WTC11 (cell line): ENCODE results near the gene MIR17HG. TPM values are rescaled to one million over a fixed set of nuclear protein-coding genes. Genes with fewer than 3 reads are reported as not detected.

Experiments used
- ATAC-seq: fragments of 200-7000 bp; cut with Tn5 transposase; 2 replicates; pipeline ENCODE4 v1.10.0; 2021; ENCODE audit warnings: mild to moderate bottlenecking, moderate library complexity
- CTCF ChIA-PET: fragments of 300-600 bp; sonication (Branson Sonifier 250); formaldehyde crosslinking; loops from one replicate; lab custom pipeline; 2021; ENCODE audit warnings: antibody characterized with exemption; lab: Charles Lee
- POLR2A ChIA-PET: fragments of 350-600 bp; sonication (Branson Sonifier 250); formaldehyde crosslinking; loops from one replicate; lab custom pipeline; 2021; ENCODE audit warnings: antibody characterized with exemption; lab: Charles Lee
- DNase-seq: peaks from one replicate; pipeline ENCODE4 v3.0.0; 2021; ENCODE audit warnings: low spot score
- H3K27ac Mint-ChIP-seq: 2 replicates; pipeline ENCODE4 v1.8.0; 2021; ENCODE audit warnings: mixed read lengths
- H3K27me3 Mint-ChIP-seq: 2 replicates; pipeline ENCODE4 v1.8.0; 2021; ENCODE audit warnings: low read depth, mild to moderate bottlenecking, moderate library complexity, mixed read lengths
- H3K36me3 Mint-ChIP-seq: 2 replicates; pipeline ENCODE4 v1.8.0; 2021; ENCODE audit warnings: mixed read lengths
- H3K4me1 Mint-ChIP-seq: 2 replicates; pipeline ENCODE4 v1.8.0; 2022; ENCODE audit warnings: mixed read lengths
- H3K4me3 Mint-ChIP-seq: 2 replicates; pipeline ENCODE4 v1.8.0; 2021; ENCODE audit warnings: mild to moderate bottlenecking, moderate library complexity, mixed read lengths
- H3K9me3 Mint-ChIP-seq: 2 replicates; pipeline ENCODE4 v1.8.0; 2021; ENCODE audit warnings: mixed read lengths
- CREM ChIP-seq: sonication (generic); formaldehyde crosslinking; IDR thresholded peaks from 2 replicates; pipeline ENCODE4 v1.8.1; 2022; ENCODE audit warnings: mild to moderate bottlenecking, missing genetic modification reagents, moderate library complexity
- MYBL2 ChIP-seq: sonication (generic); formaldehyde crosslinking; IDR thresholded peaks from 2 replicates; pipeline ENCODE4 v1.8.1; 2023; ENCODE audit warnings: mild to moderate bottlenecking, moderate library complexity, missing genetic modification reagents
- NFATC4 ChIP-seq: fragments of 250-450 bp; sonication (Bioruptor Pico); IDR thresholded peaks from 2 replicates; pipeline ENCODE4 v1.9.0; 2021; ENCODE audit warnings: mild to moderate bottlenecking
- PRRX2 ChIP-seq: fragments of 250-450 bp; sonication (Bioruptor Pico); IDR thresholded peaks from 2 replicates; pipeline ENCODE4 v1.8.0; 2021; ENCODE audit warnings: mild to moderate bottlenecking
- TEAD4 ChIP-seq: sonication (generic); formaldehyde crosslinking; IDR thresholded peaks from 2 replicates; pipeline ENCODE4 v1.8.0; 2022; ENCODE audit warnings: mild to moderate bottlenecking, missing genetic modification reagents
- ZBTB21 ChIP-seq: sonication (generic); formaldehyde crosslinking; IDR thresholded peaks from 2 replicates; pipeline ENCODE4 v1.8.1; 2023; ENCODE audit warnings: mild to moderate bottlenecking, missing genetic modification reagents, borderline replicate concordance
- ZNF671 ChIP-seq: fragments of 250-450 bp; sonication (Bioruptor Pico); IDR thresholded peaks from 2 replicates; pipeline ENCODE4 v1.8.0; 2021; ENCODE audit warnings: mild to moderate bottlenecking
- total RNA-seq: library from RNA; stranded (reverse); gene quantifications from 3 replicates; pipeline ENCODE4 v1.2.3, GENCODE V29; 2021
- TF ChIP-seq, protein P1 (sequence below): sonication (generic); formaldehyde crosslinking; IDR thresholded peaks from 2 replicates; pipeline ENCODE4 v1.8.1; 2023; ENCODE audit warnings: mild to moderate bottlenecking, moderate library complexity, missing genetic modification reagents
- TF ChIP-seq, protein P2 (sequence below): fragments of 250-450 bp; sonication (Bioruptor Pico); IDR thresholded peaks from 2 replicates; pipeline ENCODE4 v1.9.0; 2021; ENCODE audit warnings: mild to moderate bottlenecking
- TF ChIP-seq, protein P3 (sequence below): sonication (generic); formaldehyde crosslinking; IDR thresholded peaks from 2 replicates; pipeline ENCODE4 v1.8.1; 2022; ENCODE audit warnings: low read depth, mild to moderate bottlenecking, moderate library complexity, missing genetic modification reagents, borderline replicate concordance
- TF ChIP-seq, protein P4 (sequence below): fragments of 250-450 bp; sonication (Bioruptor Pico); conservative IDR thresholded peaks from 2 replicates; pipeline ENCODE4 v1.9.0; 2021; ENCODE audit warnings: mild to moderate bottlenecking

MIR17HG gene
- total RNA-seq, 1 experiment from 2014 or later = 37.1 TPM

DNA sequence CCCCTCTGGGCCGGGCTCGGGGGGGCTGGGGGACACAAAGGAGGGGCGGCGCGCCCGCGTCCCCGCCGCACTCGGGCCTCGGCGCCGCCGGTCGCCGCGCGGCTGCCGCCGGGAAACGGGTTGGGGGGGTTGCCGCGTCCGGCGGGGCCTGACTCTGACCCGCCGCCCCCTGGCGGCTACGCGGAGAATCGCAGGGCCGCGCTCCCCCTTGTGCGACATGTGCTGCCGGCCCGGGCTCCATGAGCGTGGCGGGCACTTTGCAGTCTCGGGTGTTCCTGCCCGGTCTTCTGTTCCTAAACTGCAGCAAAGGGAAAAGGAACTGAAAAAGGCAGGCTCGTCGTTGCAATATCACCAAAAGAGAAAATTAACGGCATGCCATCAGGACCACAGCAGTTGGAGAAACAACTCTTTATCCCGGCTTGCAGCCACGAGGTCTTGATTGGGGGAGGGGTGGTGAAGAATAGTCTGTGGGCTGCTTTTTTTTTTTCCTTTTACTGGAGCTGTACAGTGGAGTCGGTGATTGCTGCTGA, 1.5 kb downstream of the MIR17HG start (continued):
- TF ChIP-seq, protein P1, sequence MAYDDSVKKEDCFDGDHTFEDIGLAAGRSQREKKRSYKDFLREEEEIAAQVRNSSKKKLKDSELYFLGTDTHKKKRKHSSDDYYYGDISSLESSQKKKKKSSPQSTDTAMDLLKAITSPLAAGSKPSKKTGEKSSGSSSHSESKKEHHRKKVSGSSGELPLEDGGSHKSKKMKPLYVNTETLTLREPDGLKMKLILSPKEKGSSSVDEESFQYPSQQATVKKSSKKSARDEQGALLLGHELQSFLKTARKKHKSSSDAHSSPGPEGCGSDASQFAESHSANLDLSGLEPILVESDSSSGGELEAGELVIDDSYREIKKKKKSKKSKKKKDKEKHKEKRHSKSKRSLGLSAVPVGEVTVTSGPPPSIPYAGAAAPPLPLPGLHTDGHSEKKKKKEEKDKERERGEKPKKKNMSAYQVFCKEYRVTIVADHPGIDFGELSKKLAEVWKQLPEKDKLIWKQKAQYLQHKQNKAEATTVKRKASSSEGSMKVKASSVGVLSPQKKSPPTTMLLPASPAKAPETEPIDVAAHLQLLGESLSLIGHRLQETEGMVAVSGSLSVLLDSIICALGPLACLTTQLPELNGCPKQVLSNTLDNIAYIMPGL (CRISPR knock-in tag) = peak; percentile 40; the same call in 1 of the 2 replicates
- TF ChIP-seq, protein P2, sequence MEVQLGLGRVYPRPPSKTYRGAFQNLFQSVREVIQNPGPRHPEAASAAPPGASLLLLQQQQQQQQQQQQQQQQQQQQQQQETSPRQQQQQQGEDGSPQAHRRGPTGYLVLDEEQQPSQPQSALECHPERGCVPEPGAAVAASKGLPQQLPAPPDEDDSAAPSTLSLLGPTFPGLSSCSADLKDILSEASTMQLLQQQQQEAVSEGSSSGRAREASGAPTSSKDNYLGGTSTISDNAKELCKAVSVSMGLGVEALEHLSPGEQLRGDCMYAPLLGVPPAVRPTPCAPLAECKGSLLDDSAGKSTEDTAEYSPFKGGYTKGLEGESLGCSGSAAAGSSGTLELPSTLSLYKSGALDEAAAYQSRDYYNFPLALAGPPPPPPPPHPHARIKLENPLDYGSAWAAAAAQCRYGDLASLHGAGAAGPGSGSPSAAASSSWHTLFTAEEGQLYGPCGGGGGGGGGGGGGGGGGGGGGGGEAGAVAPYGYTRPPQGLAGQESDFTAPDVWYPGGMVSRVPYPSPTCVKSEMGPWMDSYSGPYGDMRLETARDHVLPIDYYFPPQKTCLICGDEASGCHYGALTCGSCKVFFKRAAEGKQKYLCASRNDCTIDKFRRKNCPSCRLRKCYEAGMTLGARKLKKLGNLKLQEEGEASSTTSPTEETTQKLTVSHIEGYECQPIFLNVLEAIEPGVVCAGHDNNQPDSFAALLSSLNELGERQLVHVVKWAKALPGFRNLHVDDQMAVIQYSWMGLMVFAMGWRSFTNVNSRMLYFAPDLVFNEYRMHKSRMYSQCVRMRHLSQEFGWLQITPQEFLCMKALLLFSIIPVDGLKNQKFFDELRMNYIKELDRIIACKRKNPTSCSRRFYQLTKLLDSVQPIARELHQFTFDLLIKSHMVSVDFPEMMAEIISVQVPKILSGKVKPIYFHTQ = peak; percentile 52; the same call in 1 of the 2 replicates
- TF ChIP-seq, protein P3, sequence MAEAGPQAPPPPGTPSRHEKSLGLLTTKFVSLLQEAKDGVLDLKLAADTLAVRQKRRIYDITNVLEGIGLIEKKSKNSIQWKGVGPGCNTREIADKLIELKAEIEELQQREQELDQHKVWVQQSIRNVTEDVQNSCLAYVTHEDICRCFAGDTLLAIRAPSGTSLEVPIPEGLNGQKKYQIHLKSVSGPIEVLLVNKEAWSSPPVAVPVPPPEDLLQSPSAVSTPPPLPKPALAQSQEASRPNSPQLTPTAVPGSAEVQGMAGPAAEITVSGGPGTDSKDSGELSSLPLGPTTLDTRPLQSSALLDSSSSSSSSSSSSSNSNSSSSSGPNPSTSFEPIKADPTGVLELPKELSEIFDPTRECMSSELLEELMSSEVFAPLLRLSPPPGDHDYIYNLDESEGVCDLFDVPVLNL (CRISPR knock-in tag) = no peak
- 0 out of 2 replicates have a peak, but pooled peaks have one; percentile 47 for TF ChIP-seq CREM (CRISPR knock-in tag)
- TF ChIP-seq NFATC4 (CRISPR knock-in tag) = 0 out of 2 replicates have a peak, but pooled peaks have one; percentile 18
- 0 out of 2 replicates have a peak, but pooled peaks have one; percentile 53 for TF ChIP-seq MYBL2 (CRISPR knock-in tag)
- TF ChIP-seq TEAD4 (CRISPR knock-in tag) = no peak
- 0 out of 2 replicates have a peak, but pooled peaks have one; percentile 56 for TF ChIP-seq PRRX2

DNA sequence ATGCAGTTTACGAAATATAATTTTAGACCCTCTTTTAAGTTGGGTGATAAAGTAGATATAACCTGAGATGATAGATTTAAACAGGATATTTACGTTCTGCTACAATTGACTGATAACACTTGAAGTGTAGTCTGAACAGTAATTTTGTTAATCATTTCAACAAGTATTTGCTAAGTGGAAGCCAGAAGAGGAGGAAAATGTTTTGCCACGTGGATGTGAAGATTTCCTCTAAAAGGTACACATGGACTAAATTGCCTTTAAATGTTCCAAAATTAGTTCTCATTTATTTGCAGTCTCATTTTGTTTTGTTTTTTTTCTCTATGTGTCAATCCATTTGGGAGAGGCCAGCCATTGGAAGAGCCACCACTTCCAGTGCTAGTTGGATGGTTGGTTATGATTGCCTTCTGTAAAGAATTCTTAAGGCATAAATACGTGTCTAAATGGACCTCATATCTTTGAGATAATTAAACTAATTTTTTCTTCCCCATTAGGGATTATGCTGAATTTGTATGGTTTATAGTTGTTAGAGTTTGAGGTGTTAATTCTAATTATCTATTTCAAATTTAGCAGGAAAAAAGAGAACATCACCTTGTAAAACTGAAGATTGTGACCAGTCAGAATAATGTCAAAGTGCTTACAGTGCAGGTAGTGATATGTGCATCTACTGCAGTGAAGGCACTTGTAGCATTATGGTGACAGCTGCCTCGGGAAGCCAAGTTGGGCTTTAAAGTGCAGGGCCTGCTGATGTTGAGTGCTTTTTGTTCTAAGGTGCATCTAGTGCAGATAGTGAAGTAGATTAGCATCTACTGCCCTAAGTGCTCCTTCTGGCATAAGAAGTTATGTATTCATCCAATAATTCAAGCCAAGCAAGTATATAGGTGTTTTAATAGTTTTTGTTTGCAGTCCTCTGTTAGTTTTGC, 2.8 kb downstream of the MIR17HG start:
- Mint-ChIP-seq H3K4me3 (peak overlapping the region; percentile 87), H3K9me3 (no peaks in the 10 kb centered on the region), H3K36me3 (peaks cover 64% of the 10 kb centered on the region), H3K4me1 (peaks cover 56% of the 10 kb centered on the region), H3K27me3 (no peaks in the 10 kb centered on the region), H3K27ac (peak overlapping the region; percentile 85)
- CTCF ChIA-PET = no interaction called here
- TF ChIP-seq, protein P4, sequence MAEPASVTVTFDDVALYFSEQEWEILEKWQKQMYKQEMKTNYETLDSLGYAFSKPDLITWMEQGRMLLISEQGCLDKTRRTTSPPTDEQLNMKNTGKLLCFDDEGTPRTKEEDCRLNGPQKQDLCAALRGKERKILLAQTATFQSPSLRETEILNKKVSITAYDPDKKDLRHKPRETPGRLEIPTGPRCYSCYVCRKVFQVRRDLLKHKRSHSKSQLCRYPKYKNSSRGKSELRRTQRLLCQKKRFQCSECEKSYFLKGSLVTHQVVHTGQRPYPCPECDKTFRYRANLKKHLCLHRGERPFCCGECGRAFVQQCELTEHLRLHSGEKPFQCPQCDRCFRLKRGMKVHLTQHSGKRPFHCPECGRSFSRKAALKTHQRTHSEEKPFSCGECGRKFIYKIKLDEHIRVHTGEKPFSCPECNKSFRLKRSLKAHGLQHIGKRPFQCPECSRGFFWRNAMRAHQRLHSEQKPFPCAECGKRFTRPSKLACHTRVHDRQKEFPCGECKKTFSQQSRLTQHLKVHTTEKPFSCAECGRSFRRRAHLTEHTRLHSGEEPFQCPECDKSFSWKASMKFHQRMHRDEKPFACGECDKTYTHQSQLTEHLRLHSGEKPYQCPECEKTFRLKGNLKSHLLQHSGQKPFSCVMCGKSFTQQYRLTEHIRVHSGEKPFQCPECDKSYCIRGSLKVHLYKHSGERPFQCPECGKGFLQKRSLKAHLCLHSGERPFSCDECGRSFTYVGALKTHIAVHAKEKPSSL (CRISPR knock-in tag) = peak; percentile 69; the same call in 1 of the 2 replicates
- TF ChIP-seq, protein P2 = peak; percentile 48; the same call in 1 of the 2 replicates
- TF ChIP-seq ZBTB21 (no peak), ZNF671 (CRISPR knock-in tag) (peak; percentile 80; the same call in 1 of the 2 replicates)
- POLR2A ChIA-PET = no interaction called here
- ATAC-seq (no peak), DNase-seq (no peak)
